LNCaP clone FGC (cell line): Measurements from ENCODE around the gene APOB.

Experiments used
- DNase-seq: peaks from one replicate; pipeline ENCODE4 v3.0.0-alpha.2; 2011; ENCODE audit warnings: low read depth
- H3K4me3 ChIP-seq: 2 replicates; pipeline ENCODE4 v1.5.1; 2011; ENCODE audit warnings: mild to moderate bottlenecking, low read depth, low read length, control low read depth
- CTCF ChIP-seq: IDR thresholded peaks from 2 replicates; pipeline ENCODE4 v1.5.1; 2012; ENCODE audit warnings: mild to moderate bottlenecking; ENCODE audit not compliant: control insufficient read depth, insufficient read depth; ENCODE audit errors: extremely low read depth

The APOB gene

DNA sequence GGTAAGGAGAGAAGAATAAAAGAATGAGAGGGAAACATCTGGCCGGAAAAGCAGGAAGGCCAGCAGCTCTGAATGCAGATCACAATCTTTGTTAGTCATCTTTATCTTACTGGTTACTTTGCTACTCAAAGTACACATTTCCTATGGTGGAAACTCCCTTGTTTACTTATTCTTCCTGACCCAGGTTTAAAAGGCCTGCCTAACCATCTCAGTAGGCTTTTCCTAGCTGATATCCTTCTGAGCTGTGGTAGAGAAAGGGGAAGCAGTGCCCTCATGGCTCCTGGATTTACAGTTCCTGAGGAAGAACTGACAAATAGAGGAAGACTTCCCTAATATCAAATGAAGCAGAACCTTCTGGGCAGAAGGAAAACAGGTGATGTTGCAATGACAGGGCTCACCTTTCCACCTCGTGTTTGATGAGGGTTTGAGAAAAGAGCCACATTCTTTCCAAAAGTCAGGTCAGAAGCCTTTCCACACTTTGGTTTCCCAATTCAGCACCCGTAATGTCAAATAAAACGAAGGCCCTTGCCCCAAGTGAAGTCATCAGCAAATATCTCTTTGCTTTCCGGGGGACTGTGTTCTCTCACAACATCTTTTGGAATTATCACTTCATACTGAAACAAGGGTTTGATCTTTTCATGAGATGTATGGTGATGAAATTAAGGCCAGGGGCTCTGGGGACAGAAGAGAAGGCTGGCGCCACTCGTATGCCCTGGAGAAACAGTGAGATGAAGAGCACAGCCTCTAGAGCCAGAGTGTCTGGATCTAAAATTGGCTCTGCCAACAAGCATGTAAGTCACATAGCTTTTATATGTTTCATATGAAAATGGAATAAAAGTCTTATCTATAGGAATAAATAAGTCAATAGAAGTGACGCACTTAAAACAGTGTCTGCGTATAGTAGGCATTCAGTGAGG is 26.7 kb upstream of the APOB start:
- DNase-seq, result peak; percentile 31

GRCh38 chr2:21069746-21070340 is 26.0 kb upstream of the APOB start:
- TF ChIP-seq CTCF, result no peak
- no peak for DNase-seq
- H3K4me3 ChIP-seq, result no peak overlapping the region

More for the DNA sequence above, 26.7 kb upstream of the APOB start:
- no peak overlapping the region for H3K4me3 ChIP-seq
- no peak for TF ChIP-seq CTCF

- DNase-seq, result no peak
- TF ChIP-seq CTCF, result no peak
- H3K4me3 ChIP-seq, result no peak overlapping the region
These were observed 24.1 kb upstream of the APOB start for GRCh38 chr2:21067859-21068537.

DNA sequence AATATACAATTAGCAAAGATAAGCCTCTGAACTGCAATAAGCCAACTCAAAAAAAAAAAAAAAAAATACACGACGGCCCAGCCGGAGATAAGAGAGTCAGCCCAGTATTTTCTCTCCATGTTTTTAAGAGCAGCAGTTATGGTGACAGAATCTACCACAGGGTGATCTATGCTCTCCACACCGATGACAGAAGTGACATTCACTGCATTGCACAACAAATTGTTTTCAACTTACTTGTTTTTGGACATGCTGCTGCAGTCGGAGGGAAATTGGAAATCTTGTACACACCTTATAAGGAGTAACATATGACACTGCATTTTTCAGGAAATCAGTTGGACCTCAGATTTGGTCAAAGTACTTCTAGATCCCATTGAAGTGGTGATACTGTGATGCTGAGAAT is 23.3 kb upstream of the APOB start:
- no peak for TF ChIP-seq CTCF
- no peak overlapping the region for H3K4me3 ChIP-seq
- no peak for DNase-seq

DNA sequence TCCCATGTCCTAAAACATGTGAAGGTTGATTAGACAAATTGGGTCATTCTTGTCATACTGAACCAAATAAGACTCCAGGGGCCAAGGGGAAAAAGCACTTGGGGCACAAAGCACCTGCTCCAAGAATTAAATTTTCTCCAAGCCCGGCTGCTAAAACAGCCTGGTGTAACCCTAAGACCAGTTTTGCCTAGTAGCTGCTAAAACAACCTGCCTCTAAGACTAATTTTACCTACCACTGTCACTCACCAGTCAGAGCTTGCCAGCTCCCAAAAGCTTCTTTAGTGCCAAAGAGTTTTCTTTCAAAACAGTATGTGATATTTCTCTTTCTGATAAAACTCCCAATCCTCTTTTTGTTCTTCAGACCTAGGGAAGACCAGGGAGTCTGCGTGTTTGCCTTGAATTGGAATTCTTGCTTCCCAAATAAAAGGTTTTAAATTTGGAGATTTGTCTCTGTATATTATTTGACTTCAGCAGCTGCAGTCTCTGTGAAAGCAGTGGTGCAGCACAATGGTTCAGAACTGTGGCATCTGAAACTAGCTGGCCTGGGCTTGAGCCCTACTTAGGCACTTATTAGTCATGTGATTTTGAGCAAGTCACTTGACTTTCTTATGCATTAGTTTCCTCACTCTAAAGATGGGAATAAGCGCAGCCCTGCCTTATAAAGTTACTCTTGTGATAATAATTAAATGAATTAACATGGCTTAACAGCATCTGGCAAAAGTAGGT is 16.2 kb upstream of the APOB start:
- no peak overlapping the region for H3K4me3 ChIP-seq
- no peak for DNase-seq
- TF ChIP-seq CTCF, result no peak

- no peak for TF ChIP-seq CTCF
- no peak overlapping the region for H3K4me3 ChIP-seq
- no peak for DNase-seq
These were observed 13.2 kb upstream of the APOB start for GRCh38 chr2:21057097-21057496.
